HPDE6-E6E7 (cell line): Measurements from ENCODE around the gene CRCP.
A peak's percentile ranks its signal among the peaks of the same experiment; 100 is the strongest.
"Not testable (repeated sequence)": the region's sequence is repeated elsewhere in the genome, so short reads cannot be mapped to it uniquely, and the experiment has no call there.

Experiments used
- DNase-seq: peaks from one replicate; pipeline ENCODE4 v3.0.0; 2011; ENCODE audit warnings: missing footprints; ENCODE audit errors: extremely low spot score

CRCP gene

DNA sequence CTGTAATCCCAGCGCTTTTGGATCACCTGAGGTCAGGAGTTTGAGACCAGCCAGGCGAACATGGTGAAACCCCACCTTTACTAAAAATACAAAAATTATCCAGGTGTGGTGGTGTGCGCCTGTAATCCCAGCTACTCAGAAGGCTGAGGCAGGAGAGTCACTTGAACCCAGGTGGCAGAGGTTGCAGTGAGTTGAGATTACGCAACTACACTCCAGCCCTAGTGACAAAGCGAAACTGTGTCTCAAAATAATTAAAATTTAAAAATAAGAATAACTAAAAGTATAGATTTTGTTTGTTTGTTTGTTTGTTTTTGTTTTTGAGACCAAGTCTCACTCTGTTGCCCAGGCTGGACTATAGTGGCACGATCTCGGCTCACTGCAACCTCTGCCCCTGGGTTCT is 41.4 kb downstream of the CRCP start:
- DNase-seq, result not testable (repeated sequence)

DNA sequence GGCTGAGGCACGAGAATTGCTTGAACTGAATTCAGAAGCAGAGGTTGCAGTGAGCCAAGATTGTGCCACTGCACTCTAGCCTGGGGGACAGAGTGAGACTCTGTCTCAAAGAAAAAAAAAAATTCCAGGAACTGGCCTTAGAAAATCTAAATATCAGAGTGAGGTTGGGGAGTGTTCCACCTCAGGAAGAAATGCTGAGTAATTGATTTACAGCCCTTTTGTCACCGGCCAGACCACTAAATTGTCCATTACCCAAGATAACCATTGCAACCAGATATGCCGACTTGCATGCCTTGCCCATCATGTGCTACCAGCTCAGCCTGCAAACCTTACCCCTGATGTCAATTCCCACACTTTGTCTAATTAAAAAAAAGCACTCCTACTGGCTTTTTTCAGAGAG is 42.4 kb downstream of the CRCP start:
- DNase-seq, result no peak

DNA sequence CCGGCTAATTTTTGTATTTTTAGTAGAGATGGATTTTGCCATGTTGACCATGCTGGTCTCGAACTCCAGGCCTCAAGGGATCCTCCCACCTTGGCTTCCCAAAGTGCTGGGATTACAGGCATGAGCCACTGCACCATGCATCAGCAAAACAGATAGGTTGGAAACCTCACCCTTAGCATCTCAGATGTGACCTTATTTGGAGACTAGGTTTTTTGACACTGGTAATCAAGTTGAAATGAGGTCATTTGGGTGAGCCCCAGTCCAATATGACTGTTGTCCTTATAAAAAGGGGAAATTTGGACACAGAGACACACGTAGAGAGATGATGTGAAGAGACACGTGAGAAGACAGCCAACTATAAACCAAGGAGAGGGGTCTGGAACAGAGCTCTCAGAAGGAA is 48.0 kb downstream of the CRCP start:
- no peak for DNase-seq

DNA sequence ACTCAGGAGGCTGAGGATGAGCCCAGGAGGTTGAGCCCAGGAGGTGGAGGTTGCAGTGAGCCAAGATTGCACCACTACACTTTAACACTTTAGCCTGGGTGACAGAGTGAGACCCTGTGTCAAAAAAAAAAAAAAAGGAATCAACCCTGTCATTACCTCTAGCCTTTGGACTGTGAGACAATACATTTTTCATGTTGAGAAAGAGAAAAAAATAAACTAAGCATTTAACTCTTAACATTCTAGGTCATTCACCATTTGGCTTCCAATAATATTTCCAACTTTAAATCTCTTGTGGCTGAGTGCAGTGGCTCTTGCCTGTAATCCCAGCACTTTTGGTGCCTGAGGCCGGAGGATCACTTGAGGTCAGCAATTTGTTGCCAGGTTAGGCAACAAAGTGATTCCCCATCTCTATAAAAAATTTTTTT is 48.6 kb downstream of the CRCP start:
- DNase-seq, result no peak

DNA sequence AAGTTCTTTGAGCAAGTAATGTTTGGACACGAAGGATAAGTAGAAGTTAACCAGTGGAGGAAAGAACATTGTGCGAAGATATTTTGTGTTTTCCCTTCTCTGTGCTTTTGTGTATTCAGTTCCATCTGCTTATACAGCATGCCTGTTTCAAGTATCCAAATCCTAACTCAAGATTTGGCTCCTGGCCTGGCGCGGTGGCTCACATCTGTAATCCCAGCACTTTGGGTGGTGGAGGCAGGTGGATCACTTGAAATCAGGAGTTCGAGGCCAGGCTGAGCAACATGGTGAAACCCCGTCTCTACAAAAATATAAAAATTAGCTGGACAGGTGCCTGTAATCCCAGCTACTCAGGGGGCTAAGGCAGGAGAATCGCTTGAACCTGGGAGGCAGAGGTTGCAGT is 49.7 kb downstream of the CRCP start:
- DNase-seq, result no peak

DNA sequence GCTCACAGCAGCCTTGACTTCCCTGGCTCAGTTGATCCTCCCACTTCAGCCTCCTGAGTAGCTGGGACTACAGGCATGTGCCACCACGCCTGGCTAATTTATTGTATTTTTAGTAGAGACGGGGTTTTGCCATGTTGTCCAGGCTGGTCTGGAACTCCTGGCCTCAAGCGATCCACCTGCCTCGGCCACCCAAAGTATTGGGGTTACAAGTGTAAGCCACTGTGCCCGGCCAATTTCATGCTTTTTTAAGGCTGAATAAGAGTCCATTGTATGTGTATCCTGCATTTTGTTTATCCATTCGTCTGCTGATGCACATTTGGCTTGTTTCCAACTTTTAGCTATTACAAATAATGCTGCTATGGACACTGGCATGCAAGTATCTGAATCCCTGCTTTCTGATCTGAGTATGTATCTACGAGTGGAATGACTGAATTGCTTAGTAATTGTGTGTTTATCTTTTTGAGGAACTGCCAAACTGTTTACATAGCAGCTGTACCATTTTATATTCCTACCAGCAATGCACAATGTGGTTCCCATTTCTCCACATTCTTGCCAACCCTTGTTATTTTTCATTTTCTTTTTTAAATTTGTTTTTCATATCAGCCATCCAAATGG is 53.2 kb downstream of the CRCP start:
- no peak for DNase-seq

DNA sequence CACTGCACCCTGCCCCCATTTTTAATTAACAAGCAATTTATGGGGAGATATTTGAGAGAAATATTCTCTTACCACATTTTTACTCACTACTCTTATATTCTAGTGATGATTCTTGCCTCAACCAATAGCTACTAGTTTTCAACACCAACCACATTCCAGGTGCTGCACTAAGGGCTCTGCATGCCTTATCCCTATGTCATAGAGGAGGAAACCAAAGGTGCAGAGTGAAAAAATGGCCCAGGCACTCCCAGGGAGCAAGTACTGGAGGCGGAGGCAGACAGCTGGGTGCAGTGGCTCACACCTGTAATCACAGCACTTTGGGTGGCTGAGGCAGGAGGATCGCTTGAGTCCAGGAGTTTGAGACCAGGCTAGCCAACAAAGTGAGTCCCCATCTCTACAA is 55.0 kb downstream of the CRCP start:
- peak; percentile 25 for DNase-seq

DNA sequence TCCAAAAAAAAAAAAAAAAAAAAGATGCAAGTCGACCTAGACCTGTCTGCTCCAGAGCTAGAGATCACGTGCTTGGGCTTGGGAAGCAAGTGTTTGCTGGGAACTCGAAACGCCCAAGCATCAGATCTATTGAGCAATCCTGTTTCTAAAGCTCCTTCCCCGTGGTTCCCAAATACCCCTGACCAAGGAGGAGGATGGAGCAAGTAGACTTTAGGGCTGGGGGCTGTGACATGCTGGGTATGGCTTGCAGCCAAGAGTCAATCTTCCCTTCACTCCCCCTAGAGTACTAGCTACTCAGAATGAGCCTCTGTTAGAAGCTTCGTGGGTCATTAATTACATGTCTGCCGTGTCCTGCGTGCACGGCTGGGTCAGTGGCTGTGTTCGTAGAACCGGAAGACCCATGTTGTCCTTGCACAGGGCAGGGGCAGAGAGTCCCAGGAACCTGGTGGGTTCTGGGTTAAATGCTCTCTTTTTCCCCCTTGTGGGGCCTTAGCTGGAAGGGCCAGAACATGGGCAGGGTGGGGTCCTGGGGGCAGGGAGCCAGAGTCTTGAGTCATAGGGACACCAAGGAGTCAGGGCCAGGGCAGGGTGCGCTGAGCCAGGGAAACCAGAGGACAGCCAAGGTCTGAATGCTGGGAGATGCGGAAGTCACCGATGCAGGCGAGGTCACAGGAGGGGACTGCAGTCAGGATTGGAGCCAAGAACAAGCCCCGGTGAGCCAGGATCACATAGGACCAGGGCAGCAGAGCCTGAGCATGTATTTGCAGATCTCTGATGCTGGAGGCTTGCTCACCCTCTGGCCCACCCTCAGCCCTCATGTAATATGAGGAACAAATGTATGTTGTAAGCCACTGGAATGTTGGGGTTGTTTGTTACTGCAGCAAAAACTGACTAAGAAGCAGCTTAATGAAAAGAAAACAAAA is 55.9 kb downstream of the CRCP start:
- no peak for DNase-seq

DNA sequence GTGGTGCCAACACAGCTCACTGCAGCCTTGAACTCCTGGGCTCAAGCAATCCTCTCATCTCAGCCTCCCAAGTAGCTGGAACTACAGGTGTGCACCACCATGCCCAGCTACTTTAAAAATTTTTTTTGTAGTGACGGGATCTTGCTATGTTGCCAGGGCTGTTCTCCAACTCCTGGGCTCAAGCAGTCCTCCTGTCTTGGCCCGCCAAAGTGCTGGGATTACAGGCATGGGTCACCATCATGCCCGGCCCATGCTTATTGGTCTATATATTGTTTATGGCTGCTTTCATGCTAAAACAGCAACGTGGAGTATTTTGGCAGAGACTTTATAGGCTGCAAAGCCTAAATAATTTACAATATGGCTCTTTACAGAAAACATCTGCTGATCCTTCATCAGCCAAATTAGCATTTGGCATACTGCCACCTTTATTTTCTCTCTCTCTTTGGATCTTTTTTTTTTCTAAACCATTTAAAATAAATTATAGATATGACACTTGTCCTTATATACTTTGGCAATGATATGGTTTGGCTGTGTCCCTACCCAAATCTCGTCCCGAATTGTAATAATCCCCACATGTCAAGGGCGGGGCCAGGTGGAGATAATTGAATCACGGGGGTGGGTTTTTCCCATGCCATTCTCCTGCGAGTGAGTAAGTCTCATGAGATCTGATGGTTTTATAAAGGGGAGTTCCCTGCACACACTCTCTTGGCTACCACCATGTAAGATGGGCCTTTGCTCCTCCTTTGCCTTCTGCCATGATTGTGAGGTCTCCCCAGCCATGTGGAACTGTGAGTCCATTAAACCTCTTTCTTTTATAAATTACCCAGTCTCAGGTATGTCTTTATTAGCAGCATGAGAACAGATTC is 58.1 kb downstream of the CRCP start:
- not testable (repeated sequence) for DNase-seq

DNA sequence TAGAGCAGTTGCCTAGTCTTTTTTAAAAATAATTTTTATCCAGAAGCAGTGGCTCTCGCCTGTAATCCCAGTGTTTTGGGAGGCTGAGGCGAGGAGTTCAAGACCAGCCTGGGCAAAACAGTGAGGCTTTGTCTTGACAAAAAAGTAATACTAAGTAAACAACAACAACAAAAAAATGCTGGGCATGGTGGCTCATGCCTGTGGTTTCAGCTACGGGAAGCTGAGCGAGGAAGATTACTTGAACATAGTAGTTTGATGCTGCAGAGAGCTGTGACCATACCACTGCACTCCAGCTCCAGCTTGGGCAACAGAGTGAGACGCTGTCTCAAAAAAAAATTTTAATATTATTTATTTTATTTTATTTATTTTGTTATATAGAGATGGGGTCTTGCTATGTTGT is 59.2 kb downstream of the CRCP start:
- no peak for DNase-seq

DNA sequence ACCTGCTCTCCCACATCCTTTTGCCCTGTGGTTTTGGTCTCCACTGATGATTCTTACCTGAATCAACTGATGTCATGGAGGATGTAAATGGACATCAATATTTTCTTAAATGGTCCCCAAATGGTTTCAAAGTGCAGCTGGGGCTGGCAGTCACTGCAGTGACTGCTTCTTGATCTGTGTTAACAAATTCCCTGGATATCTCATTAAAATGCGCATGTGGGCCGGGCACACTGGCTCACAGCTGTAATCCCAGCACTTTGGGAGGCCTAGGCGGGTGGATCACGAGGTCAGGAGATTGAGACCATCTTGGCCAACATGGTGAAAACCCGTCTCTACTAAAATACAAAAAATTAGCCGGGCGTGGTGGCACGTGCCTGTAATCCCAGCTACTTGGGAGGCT is 60.4 kb downstream of the CRCP start:
- not testable (repeated sequence) for DNase-seq

DNA sequence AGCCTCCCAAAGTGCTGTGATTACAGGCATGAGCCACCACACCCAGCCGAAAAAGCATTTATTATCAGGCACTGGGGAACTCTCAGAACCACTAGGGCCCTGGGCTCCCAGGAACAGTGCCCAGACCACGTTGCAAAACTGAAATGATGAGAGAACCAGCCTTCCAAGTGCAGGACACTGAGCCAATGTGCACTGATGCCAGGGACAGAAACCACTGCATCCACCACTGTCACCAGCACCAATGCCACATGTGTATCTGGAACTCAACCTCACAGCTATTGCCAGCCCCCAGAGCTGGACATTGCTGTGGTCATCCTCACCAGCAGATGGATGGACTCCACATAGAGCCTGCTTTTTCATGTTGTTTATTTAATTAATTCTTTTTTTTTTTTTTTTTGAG is 62.3 kb downstream of the CRCP start:
- DNase-seq, result no peak

DNA sequence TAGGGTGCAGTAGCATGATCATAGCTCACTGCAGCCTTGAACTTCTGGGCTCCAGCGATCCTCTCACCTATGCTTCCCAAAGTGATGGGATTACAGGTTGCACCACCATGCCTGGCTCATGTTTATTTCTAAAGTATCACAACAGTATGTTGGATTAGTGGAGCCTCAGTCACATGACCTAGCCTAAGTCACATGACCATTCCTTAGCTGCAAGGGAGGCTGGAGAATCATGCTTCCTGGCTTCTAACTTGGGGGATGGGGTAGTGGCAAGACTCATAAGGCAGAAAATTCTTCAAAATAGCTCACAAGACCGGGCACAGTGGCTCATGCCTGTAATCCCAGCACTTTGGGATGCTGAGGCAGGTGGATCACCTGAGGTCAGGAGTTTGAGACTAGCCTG is 63.6 kb downstream of the CRCP start:
- no peak for DNase-seq

DNA sequence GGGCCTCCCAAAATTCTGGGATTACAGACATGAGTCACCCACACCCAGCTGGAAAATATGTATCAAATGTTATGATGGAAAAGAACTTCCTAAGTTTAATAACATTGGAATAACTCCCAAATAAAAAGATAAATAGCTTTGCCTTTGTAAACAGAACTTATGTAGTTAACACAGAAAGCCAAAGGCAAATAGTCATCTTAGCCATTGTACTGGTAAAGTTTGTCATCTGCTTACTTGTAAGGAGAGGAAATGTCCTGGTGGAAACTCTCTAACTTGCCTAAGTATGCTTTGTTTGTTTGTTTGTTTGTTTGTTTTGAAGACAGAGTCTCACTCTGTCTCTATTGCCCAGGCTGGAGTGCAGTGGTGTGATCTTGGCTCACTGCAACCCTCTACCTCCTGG is 66.7 kb downstream of the CRCP start:
- no peak for DNase-seq

DNA sequence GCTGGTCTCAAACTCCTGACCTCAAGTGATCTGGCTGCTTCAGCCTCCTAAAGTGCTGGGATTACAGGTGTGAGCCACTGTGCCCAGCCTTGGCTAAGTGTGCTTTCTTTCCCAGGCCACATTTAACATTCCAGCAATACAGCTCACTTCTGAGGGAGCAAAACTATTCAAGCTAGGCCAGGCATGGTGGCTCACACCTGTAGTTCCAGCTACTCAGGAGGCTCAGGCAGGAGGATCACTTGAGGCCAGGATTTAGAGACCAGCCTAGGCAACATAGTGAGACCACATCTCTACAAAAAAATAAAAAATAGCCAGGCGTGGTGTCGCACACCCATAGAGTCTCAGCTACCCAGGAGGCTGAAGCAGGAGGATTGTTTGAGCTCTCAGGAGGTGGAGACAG is 67.2 kb downstream of the CRCP start:
- DNase-seq, result no peak

DNA sequence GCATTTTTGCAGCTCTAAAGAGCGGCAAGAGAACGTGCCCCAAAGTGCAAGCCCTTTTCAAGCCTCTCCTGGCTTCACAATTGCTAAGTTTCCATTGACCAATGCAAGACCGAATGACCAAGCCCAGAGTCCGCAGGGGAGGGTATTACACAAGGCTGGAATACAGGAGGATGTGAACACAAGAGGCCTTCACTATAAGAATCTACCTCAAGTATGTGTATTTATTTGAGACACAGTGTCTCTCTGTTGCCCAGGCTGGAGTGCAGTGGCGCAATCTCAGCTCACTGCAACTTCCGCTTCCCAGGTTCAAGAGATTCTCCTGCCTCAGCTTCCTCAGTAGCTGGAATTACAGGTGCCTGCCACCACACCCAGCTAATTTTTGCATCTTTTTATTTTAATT is 68.3 kb downstream of the CRCP start:
- DNase-seq, result no peak

DNA sequence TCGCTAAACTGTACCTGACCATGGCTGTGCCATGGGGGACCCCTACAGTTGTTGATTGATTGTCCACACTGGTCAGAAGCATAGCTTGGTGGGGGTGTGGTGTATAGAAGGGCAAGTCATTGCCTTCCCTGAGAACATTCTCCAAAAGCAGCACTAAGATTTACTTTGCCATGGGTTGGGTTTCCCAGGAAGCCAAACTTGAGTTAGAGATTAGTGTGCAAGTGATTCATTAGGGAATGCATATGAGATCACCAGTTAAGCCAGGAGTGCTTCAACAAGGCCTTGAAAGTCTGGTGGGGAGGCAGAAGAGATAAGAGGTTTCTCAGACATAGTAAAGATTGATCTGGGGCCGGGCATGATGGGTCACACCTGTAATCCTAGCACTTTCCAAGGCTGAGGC is 69.1 kb downstream of the CRCP start:
- DNase-seq, result peak; percentile 43

DNA sequence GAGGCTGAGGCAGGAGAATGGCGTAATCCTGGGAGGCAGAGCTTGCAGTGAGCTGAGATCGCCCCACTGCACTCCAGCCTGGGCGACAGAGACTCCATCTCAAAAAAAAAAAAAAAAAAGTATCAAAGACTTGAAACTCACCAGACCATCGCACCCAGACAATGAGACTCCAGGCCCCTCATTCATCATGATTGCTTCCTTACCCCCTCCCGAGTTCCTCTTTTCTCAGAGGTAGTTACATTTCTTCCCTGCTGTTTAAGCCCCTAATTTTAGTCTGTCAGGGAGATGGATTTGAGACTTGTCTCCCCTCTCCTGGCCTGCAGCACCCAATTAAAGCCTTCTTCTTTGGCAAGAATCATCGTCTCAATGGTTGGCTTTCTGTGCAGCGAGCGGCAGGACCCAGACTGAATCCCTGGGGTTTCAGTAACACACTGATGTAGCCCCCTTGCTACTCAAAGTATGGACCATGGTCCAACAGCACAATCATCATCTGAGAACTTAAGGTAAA is 71.1 kb downstream of the CRCP start:
- DNase-seq, result no peak

DNA sequence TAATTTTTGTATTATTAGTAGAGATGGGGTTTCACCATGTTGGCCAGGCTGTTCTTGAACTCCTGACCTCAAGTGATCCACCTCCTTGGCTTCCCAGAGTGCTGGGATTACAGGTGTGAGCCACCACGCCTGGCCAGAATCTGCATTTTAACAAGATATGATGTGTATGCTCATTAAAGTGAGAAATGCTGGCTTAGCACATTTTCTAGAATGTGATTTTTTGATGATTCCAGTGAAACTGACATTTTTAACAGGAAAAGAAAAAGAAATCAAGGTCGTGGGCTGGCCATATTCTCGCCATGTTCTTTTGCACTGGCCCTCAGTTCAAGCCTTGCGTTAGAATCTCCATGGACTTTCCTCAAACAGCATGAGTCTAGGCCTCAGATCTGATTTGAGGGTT is 72.3 kb downstream of the CRCP start:
- DNase-seq, result no peak

DNA sequence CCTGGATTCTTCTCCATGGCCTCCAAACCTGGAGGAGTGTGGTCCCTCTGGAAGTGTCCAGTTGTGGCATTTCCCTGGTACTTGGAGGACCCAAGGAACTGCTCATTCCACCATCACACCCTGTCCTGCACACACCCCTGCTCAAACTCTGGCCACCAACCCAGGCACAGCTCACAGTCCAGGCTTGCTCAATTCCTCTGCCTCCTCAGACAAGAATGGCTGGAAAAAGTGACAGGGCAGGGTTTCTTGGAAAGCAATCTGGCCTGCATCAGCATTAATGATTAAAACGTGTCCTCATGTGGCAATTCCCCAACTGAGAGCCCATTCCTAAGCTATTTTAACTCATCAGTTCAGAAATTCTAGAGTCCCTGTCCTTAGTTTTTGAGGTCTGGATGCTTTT is 73.3 kb downstream of the CRCP start:
- DNase-seq, result no peak

DNA sequence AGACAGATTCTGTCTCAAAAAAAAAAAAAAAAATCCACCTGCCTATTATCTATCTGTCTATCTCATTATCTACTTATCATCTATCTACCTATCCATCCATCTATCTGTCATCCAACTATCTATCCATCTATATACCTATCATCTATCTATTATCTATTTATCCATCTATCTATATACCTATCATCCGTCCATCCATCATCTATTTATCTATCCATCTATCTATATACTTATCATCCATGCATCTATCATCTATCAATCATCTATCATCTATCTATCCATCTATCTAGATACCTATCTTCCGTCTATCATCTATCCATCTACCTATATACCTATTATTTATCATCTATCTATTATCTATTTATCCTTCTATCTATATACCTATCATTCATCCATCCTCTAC is 74.0 kb downstream of the CRCP start:
- DNase-seq, result no peak
